PC-9 (cell line): ENCODE data around the gene RRP12. TPM values are rescaled to one million over a fixed set of nuclear protein-coding genes. Genes with fewer than 3 reads are reported as not detected.

ENCODE experiments used
- BruUV-seq: library from RNA; stranded (reverse); fragments of 400-500 nt; replicated peaks from 2 replicates; lab custom pipeline; 2021; lab: Mats Ljungman, UMichigan
- CTCF ChIA-PET: fragments of 300-600 bp; sonication (Branson Sonifier 250); formaldehyde crosslinking; loops from one replicate; lab custom pipeline; 2022; ENCODE audit warnings: antibody characterized with exemption; lab: Charles Lee
- POLR2A ChIA-PET: fragments of 300-600 bp; sonication (Branson Sonifier 250); formaldehyde crosslinking; loops from one replicate; lab custom pipeline; 2022; ENCODE audit warnings: antibody characterized with exemption; ENCODE audit not compliant: unreplicated experiment; lab: Charles Lee
- DNase-seq, 2 experiments: peaks; one replicate each; pipeline versions ENCODE4 v3.0.0 to v3.0.0-alpha.2; 2015 to 2022; ENCODE audit warnings: mixed read lengths in 1 of 2
- H2AFZ ChIP-seq: fragments of 200-600 bp; sonication (generic); 2 replicates; pipeline ENCODE4 v1.8.1; 2017; ENCODE audit warnings: antibody characterized with exemption
- H3F3A ChIP-seq: fragments of 200-600 bp; sonication (generic); 2 replicates; pipeline ENCODE4 v1.8.1; 2017; ENCODE audit warnings: antibody characterized with exemption, mild to moderate bottlenecking, low read depth; ENCODE audit not compliant: insufficient read depth
- H3K27ac ChIP-seq: fragments of 200-600 bp; sonication (generic); 2 replicates; pipeline ENCODE4 v1.6.1; 2016; ENCODE audit warnings: mixed run types
- H3K27me3 ChIP-seq: fragments of 200-600 bp; sonication (generic); 2 replicates; pipeline ENCODE4 v1.6.1; 2016; ENCODE audit warnings: low read depth, mixed run types; ENCODE audit not compliant: insufficient read depth
- H3K36me3 ChIP-seq: fragments of 200-600 bp; sonication (generic); 2 replicates; pipeline ENCODE4 v1.6.1; 2016; ENCODE audit warnings: low read depth, mixed run types
- H3K4me1 ChIP-seq: fragments of 200-600 bp; sonication (generic); replicated peaks from 2 replicates; pipeline ENCODE4 v1.6.1; 2016; ENCODE audit warnings: mixed run types; ENCODE audit not compliant: insufficient read depth
- H3K4me2 ChIP-seq: fragments of 200-600 bp; sonication (generic); 2 replicates; pipeline ENCODE4 v1.6.1; 2017; ENCODE audit warnings: mixed run types
- H3K4me3 ChIP-seq: fragments of 200-600 bp; sonication (generic); 2 replicates; pipeline ENCODE4 v1.6.1; 2016; ENCODE audit warnings: mixed run types
- H3K79me2 ChIP-seq: fragments of 200-600 bp; sonication (generic); 2 replicates; pipeline ENCODE4 v1.6.1; 2017; ENCODE audit warnings: low read depth, mixed run types
- H3K9me2 ChIP-seq: fragments of 200-600 bp; sonication (generic); 2 replicates; pipeline ENCODE4 v1.8.1; 2017; ENCODE audit warnings: mild to moderate bottlenecking; ENCODE audit not compliant: insufficient read depth
- H3K9me3 ChIP-seq: fragments of 200-600 bp; sonication (generic); 2 replicates; pipeline ENCODE4 v1.8.1; 2016; ENCODE audit warnings: low read depth; ENCODE audit not compliant: insufficient read depth
- H4K20me1 ChIP-seq: fragments of 200-600 bp; sonication (generic); 2 replicates; pipeline ENCODE4 v1.8.1; 2017; ENCODE audit not compliant: insufficient read depth
- CTCF ChIP-seq: fragments of 200-600 bp; sonication (generic); conservative IDR thresholded peaks from 2 replicates; pipeline ENCODE4 v1.6.1; 2017; ENCODE audit warnings: mixed run types, antibody characterized with exemption, mild to moderate bottlenecking, moderate library complexity
- EZH2 ChIP-seq: fragments of 200-600 bp; sonication (generic); IDR thresholded peaks from 2 replicates; pipeline ENCODE4 v1.8.0; 2017; ENCODE audit warnings: antibody characterized with exemption, low read depth
- intact Hi-C: fragments of 100-400 bp; cut with micrococcal nuclease; formaldehyde crosslinking; loops from one replicate; pipeline ENCODE4 v1.10.0; 2022; ENCODE audit not compliant: unreplicated experiment
- total RNA-seq: library from RNA; stranded (reverse); gene quantifications from 2 replicates; pipeline ENCODE4 v1.2.3, GENCODE V29; 2021

The RRP12 gene
- total RNA-seq, 1 experiment from 2014 or later: 34.3 TPM

- H3K36me3 ChIP-seq: no peaks in the 10 kb centered on the region
- no peaks in the 10 kb centered on the region for H3K27me3 ChIP-seq
- no peak for DNase-seq
- no peak overlapping the region for H3K4me3 ChIP-seq
- H3K79me2 ChIP-seq: no peaks in the 10 kb centered on the region
- H3K4me1 ChIP-seq: no peaks in the 10 kb centered on the region
- intact Hi-C loops: no loop called here
- H3K27ac ChIP-seq: no peak overlapping the region
- H3K9me2 ChIP-seq: no peaks in the 10 kb centered on the region
- H2AFZ ChIP-seq: no peak overlapping the region
- no peaks in the 10 kb centered on the region for H3F3A ChIP-seq
- ChIA-PET CTCF (no interaction called here), POLR2A (no interaction called here)
- no TSS peak for BruUV-seq
- no peak overlapping the region for H3K4me2 ChIP-seq
- no peaks in the 10 kb centered on the region for H3K9me3 ChIP-seq
- TF ChIP-seq CTCF (no peak), EZH2 (no peak)
- H4K20me1 ChIP-seq: no peaks in the 10 kb centered on the region
Observed at GRCh38 chr10:97356918-97357317, 44.2 kb downstream of the RRP12 start.

DNA sequence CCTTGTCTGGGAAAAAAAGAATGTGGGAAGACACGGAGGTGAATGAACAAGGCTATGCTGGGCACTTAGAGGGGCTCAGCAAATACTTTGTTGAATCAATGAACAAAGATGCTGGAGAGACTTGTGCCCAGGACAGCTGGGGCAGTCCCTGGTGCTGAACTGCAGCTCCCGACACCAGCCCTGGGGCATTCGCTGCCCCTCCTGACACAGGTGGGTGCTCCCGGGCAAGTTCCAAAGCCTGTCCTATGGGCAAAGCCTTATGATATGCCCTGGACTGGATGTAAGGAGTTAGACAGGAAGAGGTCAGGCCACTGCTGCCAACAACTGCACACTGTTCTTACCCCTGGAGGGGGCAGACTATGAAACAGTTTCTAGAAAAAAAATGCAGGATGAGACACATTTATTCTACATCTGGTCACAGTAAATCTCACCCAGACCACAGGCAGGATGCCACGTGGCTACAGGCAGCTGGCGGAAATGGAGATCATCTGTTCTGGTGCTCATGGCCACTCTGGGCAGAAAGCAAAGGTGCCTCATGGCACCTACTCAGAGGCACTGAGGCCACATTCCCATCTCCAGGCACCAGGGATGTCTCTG, 44.7 kb downstream of the RRP12 start:
- intact Hi-C loops: no loop called here

GRCh38 chr10:97355571-97355975, 45.6 kb downstream of the RRP12 start:
- Histone ChIP-seq H2AFZ (no peak overlapping the region), H3F3A (no peaks in the 10 kb centered on the region), H3K36me3 (no peaks in the 10 kb centered on the region), H3K79me2 (no peaks in the 10 kb centered on the region), H3K27me3 (no peaks in the 10 kb centered on the region), H3K9me3 (no peaks in the 10 kb centered on the region), H3K4me3 (no peak overlapping the region), H3K4me1 (no peaks in the 10 kb centered on the region), H3K27ac (no peak overlapping the region), H3K9me2 (no peaks in the 10 kb centered on the region), H4K20me1 (no peaks in the 10 kb centered on the region), H3K4me2 (no peak overlapping the region)
- BruUV-seq: no TSS peak
- intact Hi-C loops: loop anchor here (2.0 kb wide), 1 partner anchor 77 kb away; no protein-coding TSS in a partner anchor
- DNase-seq: no peak
- ChIA-PET CTCF (no interaction called here), POLR2A (no interaction called here)
- TF ChIP-seq CTCF (peak; percentile 39; the same call in 1 of the 2 replicates), EZH2 (no peak)

More for the DNA sequence above, 44.7 kb downstream of the RRP12 start:
- DNase-seq: no peak
- POLR2A ChIA-PET: no interaction called here
- Histone ChIP-seq H3K27ac (no peak overlapping the region), H3F3A (no peaks in the 10 kb centered on the region), H3K36me3 (no peaks in the 10 kb centered on the region), H3K27me3 (no peaks in the 10 kb centered on the region), H3K9me2 (no peaks in the 10 kb centered on the region), H3K9me3 (no peaks in the 10 kb centered on the region), H3K79me2 (no peaks in the 10 kb centered on the region), H3K4me2 (no peak overlapping the region), H4K20me1 (no peaks in the 10 kb centered on the region), H2AFZ (no peak overlapping the region), H3K4me3 (no peak overlapping the region), H3K4me1 (no peaks in the 10 kb centered on the region)
- BruUV-seq: no TSS peak
- no peak for TF ChIP-seq EZH2
- TF ChIP-seq CTCF: no peak
- CTCF ChIA-PET: no interaction called here
